ENCODE measurements around the gene MBD3L2B.

DNA sequence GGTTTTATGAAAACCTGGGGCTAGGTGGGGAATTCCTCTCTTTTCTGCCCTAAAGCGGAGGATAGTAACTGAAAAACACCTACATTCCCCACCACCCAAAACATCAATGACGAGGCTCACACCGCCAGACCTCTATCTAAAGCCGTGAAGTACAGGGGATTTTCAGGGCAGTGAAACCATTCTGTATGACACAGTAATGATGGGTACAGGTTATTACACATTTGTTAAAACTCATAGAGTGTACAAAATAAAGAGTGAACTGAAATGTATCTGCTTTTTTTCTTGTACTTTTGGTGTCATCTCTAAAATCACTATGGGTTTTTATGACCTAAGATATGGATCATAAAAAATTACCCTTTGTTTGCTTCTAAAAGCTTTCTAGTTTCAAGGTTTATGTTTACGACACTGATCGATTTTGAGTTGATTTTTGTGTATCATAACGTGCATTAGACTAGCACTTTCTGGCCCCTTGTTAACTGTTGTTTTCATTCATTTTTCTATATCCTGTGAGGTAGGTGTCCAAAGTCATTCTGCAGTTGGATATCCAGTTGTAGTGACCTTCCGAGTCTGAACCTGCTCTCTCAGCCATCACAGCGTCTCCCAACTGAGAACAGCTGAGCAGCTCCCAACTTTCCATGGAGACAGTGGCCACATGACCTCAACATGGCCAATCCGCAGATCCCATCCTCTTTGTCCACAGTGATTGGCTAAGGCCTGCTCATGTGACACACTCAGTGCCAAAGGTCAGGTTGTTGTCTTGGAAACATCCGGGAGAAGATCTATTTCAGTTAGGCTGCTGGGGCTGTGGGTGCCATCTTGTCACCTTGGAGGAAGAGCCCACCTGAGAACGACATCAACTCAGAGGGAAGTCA lies 10.3 kb downstream of the MBD3L2B start:
- TF ChIP-seq, protein P1, sequence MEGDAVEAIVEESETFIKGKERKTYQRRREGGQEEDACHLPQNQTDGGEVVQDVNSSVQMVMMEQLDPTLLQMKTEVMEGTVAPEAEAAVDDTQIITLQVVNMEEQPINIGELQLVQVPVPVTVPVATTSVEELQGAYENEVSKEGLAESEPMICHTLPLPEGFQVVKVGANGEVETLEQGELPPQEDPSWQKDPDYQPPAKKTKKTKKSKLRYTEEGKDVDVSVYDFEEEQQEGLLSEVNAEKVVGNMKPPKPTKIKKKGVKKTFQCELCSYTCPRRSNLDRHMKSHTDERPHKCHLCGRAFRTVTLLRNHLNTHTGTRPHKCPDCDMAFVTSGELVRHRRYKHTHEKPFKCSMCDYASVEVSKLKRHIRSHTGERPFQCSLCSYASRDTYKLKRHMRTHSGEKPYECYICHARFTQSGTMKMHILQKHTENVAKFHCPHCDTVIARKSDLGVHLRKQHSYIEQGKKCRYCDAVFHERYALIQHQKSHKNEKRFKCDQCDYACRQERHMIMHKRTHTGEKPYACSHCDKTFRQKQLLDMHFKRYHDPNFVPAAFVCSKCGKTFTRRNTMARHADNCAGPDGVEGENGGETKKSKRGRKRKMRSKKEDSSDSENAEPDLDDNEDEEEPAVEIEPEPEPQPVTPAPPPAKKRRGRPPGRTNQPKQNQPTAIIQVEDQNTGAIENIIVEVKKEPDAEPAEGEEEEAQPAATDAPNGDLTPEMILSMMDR (IDR thresholded peaks at IDR 0.05), result no peak
- no peak for TF ChIP-seq POLR2A (IDR thresholded peaks at IDR 0.05)
